Hepatocyte (in vitro differentiated cells): Measurements from ENCODE around the gene FIGNL2. TPM values are rescaled to one million over a fixed set of nuclear protein-coding genes. Genes with fewer than 3 reads are reported as not detected.

Experiments used
- DNase-seq: peaks from one replicate; pipeline ENCODE4 v3.0.0-alpha.2; 2016; ENCODE audit warnings: low spot score
- H2AFZ ChIP-seq: fragments of 200-600 bp; sonication (generic); 2 replicates; pipeline ENCODE4 v1.6.0; 2016; ENCODE audit warnings: antibody characterized with exemption, mild to moderate bottlenecking
- H3K27ac ChIP-seq: fragments of 200-600 bp; sonication (generic); 2 replicates; pipeline ENCODE4 v1.5.1; 2016; ENCODE audit warnings: mild to moderate bottlenecking
- H3K27me3 ChIP-seq: fragments of 200-600 bp; sonication (generic); 2 replicates; pipeline ENCODE4 v1.6.1; 2016
- H3K36me3 ChIP-seq: fragments of 200-600 bp; sonication (generic); replicated peaks from 2 replicates; pipeline ENCODE4 v1.5.1; 2016; ENCODE audit warnings: low read depth; ENCODE audit not compliant: insufficient read depth
- H3K4me1 ChIP-seq: fragments of 200-600 bp; sonication (generic); 2 replicates; pipeline ENCODE4 v1.5.1; 2016; ENCODE audit warnings: mild to moderate bottlenecking, moderate library complexity; ENCODE audit not compliant: insufficient read depth
- H3K4me2 ChIP-seq: fragments of 200-600 bp; sonication (generic); 2 replicates; pipeline ENCODE4 v1.6.0; 2016
- H3K4me3 ChIP-seq: fragments of 200-600 bp; sonication (generic); 2 replicates; pipeline ENCODE4 v1.5.1; 2016; ENCODE audit warnings: mild to moderate bottlenecking
- H3K79me2 ChIP-seq: fragments of 200-600 bp; sonication (generic); 2 replicates; pipeline ENCODE4 v1.6.0; 2017; ENCODE audit warnings: mild to moderate bottlenecking
- H3K9me2 ChIP-seq: fragments of 200-600 bp; sonication (generic); replicated peaks from 2 replicates; pipeline ENCODE4 v1.6.0; 2017; ENCODE audit warnings: mild to moderate bottlenecking; ENCODE audit not compliant: insufficient read depth
- H3K9me3 ChIP-seq: fragments of 200-600 bp; sonication (generic); 2 replicates; pipeline ENCODE4 v1.5.1; 2016; ENCODE audit warnings: low read depth, mild to moderate bottlenecking
- H4K20me1 ChIP-seq: fragments of 200-600 bp; sonication (generic); 2 replicates; pipeline ENCODE4 v1.6.0; 2016; ENCODE audit warnings: mild to moderate bottlenecking; ENCODE audit not compliant: insufficient read depth, poor library complexity, severe bottlenecking
- EZH2 ChIP-seq: fragments of 200-600 bp; sonication (generic); IDR thresholded peaks from 2 replicates; pipeline ENCODE4 v1.6.1; 2016; ENCODE audit warnings: antibody characterized with exemption, mild to moderate bottlenecking, borderline replicate concordance
- EZH2phosphoT487 ChIP-seq: fragments of 200-600 bp; sonication (generic); IDR thresholded peaks from one replicate; pipeline ENCODE4 v1.6.1; 2018; ENCODE audit warnings: antibody characterized with exemption, mild to moderate bottlenecking, low read depth, moderate library complexity; ENCODE audit not compliant: unreplicated experiment, severe bottlenecking
- WGBS: methylation state at CpG from one replicate; pipeline ENCODE4 v1.1.6; 2016; ENCODE audit warnings: low lambda C conversion rate; ENCODE audit errors: missing lambda C conversion rate; 5-methylcytosine and 5-hydroxymethylcytosine counted together
- polyA plus RNA-seq: library from polyadenylated mRNA; unstranded; fragments of >200 nt; fragmentation: Nextera tagmentation; extraction: Ambion mirVana; gene quantifications from 2 replicates; pipeline ENCODE4 v1.2.1, GENCODE V29; 2016
- total RNA-seq: library from RNA; depleted of rRNA; stranded (reverse); fragments of >200 nt; gene quantifications from 2 replicates; pipeline ENCODE4 v1.2.3, GENCODE V29; 2014
- TF ChIP-seq, protein P1 (sequence below): fragments of 200-600 bp; sonication (generic); IDR thresholded peaks from 2 replicates; pipeline ENCODE4 v1.5.1; 2016; ENCODE audit warnings: antibody characterized with exemption, mild to moderate bottlenecking; ENCODE audit not compliant: poor library complexity

Gene FIGNL2
- total and polyA plus RNA-seq, 2 experiments from 2014 or later, result 1.1 to 3.2 TPM

DNA sequence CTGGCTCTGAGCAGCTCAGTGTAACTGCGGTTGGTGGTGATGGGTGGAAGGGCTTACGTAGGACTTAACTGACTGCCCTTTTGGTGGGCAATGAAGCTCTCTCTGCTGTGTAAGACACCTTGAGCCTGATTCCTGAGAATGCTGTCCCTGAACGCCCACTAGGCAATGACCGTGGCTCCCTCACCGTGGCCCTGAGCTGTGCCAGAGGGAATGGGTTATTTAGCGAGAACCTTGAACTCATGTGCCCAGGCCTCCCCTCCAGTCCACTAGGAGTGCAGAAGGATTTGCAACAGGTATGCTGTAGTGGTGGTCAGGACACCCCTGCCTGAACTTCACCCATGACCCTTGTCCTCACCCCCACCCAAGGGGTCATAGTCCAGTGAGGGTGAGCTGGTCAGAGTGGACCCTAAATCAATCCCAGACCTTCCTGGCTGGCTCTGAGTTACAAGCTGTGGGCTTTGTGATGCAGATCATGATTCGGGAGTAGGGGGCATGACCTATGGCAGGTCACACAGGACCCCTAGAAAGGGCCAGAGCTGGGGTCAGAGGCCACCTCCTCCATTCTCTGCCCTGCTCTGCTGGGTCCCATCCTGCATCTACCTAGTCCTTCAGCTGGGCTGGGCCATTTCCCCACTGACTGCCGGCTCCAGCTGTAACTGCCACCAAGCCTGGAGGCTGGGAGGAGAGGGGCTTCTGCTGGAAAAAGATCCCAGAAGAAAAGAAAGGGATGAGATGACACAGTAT is 24.9 kb upstream of the FIGNL2 start:
- DNase-seq, result no peak
- no peaks in the 10 kb centered on the region for H3K79me2 ChIP-seq
- no peak overlapping the region for H2AFZ ChIP-seq
- no peak overlapping the region for H3K4me2 ChIP-seq
- no peaks in the 10 kb centered on the region for H3K36me3 ChIP-seq
- no peaks in the 10 kb centered on the region for H4K20me1 ChIP-seq
- peaks cover 8% of the 10 kb centered on the region for H3K27me3 ChIP-seq
- H3K9me3 ChIP-seq, result no peaks in the 10 kb centered on the region
- TF ChIP-seq, protein P1, sequence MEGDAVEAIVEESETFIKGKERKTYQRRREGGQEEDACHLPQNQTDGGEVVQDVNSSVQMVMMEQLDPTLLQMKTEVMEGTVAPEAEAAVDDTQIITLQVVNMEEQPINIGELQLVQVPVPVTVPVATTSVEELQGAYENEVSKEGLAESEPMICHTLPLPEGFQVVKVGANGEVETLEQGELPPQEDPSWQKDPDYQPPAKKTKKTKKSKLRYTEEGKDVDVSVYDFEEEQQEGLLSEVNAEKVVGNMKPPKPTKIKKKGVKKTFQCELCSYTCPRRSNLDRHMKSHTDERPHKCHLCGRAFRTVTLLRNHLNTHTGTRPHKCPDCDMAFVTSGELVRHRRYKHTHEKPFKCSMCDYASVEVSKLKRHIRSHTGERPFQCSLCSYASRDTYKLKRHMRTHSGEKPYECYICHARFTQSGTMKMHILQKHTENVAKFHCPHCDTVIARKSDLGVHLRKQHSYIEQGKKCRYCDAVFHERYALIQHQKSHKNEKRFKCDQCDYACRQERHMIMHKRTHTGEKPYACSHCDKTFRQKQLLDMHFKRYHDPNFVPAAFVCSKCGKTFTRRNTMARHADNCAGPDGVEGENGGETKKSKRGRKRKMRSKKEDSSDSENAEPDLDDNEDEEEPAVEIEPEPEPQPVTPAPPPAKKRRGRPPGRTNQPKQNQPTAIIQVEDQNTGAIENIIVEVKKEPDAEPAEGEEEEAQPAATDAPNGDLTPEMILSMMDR, result no peak
- TF ChIP-seq EZH2 (no peak), EZH2phosphoT487 (no peak)
- no peaks in the 10 kb centered on the region for H3K9me2 ChIP-seq
- WGBS, result 78% methylated on average over 8 of the region's 8 CpGs
- peaks cover 14% of the 10 kb centered on the region for H3K4me1 ChIP-seq
- no peak overlapping the region for H3K27ac ChIP-seq
- H3K4me3 ChIP-seq, result no peak overlapping the region

DNA sequence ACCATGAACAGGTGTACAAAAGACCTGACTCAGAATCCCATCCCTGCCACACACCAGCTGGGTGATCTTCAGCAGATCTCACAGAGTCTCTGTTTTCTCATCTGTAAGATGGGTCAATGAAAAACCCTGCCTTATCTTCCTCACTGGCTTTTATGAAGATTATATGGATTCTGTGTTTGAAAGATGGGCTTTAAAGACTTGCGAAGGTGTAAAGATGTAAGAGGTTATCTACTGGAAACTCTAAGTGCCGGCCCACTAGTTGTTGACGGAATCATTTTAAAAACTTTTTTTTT is 24.1 kb upstream of the FIGNL2 start:
- TF ChIP-seq, protein P1, result no peak
- TF ChIP-seq EZH2 (no peak), EZH2phosphoT487 (no peak)
- no peak overlapping the region for H3K4me2 ChIP-seq
- WGBS, result 90% methylated on average over 3 of the region's 3 CpGs
- H3K36me3 ChIP-seq, result no peaks in the 10 kb centered on the region
- peaks cover 8% of the 10 kb centered on the region for H3K27me3 ChIP-seq
- H3K9me2 ChIP-seq, result no peaks in the 10 kb centered on the region
- no peaks in the 10 kb centered on the region for H3K9me3 ChIP-seq
- no peak overlapping the region for H3K4me3 ChIP-seq
- no peak overlapping the region for H3K27ac ChIP-seq
- H3K79me2 ChIP-seq, result no peaks in the 10 kb centered on the region
- H3K4me1 ChIP-seq, result peaks cover 15% of the 10 kb centered on the region
- no peak for DNase-seq
- H4K20me1 ChIP-seq, result no peaks in the 10 kb centered on the region
- no peak overlapping the region for H2AFZ ChIP-seq

DNA sequence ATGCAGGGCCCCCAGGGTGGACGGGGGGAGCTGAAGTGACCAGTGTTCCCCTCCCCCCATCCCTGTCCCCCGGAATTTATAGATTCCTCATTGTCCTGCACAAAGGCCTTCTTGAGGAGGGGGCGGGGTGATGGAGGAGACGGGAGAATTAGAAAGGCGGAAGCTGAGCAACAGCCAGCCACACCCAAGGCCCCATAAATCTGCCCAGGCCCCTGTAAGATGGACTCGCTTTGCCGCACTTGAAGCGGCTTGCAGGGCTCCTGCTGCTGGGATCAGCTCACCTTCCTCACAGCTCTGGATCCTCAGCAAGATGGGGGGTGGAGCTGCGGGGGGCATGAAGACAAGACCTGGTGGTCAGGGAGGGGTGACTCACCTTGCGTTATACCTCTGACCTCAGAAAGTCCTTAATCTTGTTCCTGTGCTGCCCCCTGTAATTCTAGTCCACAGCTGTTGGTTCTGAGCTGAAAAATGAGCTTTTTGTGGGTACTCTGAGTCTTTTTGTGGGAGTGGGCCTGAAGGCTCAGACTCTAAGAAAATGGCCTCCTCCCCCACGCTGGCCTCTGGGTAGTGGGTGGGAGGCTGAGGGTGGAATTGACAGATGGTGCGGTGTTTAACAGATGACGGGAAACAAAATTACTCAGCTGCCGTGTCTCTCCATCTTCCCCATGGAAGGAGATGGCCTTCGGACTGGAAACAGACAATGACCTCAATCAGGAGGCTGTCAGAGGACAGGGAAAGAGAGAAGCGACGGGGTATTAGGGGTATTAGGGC is 23.6 kb upstream of the FIGNL2 start:
- Histone ChIP-seq H2AFZ (no peak overlapping the region), H3K4me3 (no peak overlapping the region), H3K36me3 (no peaks in the 10 kb centered on the region), H3K9me3 (no peaks in the 10 kb centered on the region), H3K9me2 (no peaks in the 10 kb centered on the region), H3K79me2 (no peaks in the 10 kb centered on the region), H3K4me1 (peaks cover 15% of the 10 kb centered on the region), H3K4me2 (no peak overlapping the region), H4K20me1 (no peaks in the 10 kb centered on the region), H3K27me3 (peaks cover 8% of the 10 kb centered on the region), H3K27ac (no peak overlapping the region)
- no peak for TF ChIP-seq EZH2phosphoT487
- no peak for TF ChIP-seq EZH2
- TF ChIP-seq, protein P1, result no peak
- DNase-seq, result no peak
- WGBS, result 75% methylated on average over 17 of the region's 17 CpGs
